Measurements from ENCODE around the gene PGM2.

PGM2 gene

GRCh38 chr4:37891260-37892159 is 65.0 kb downstream of the PGM2 start:
- peak in 2 of 10 donors; percentile 12 to 49 for DNase-seq

GRCh38 chr4:37892641-37893040 is 66.2 kb downstream of the PGM2 start:
- intact Hi-C loops (cut with DNase I), result loop anchor here (5.0 kb wide), 2 partner anchors 65 to 85 kb away; partner anchors contain the start of gene PGM2
- DNase-seq, result no peak

More at GRCh38 chr4:37891260-37892159, 65.0 kb downstream of the PGM2 start:
- intact Hi-C loops (cut with DNase I), result loop anchor here (5.0 kb wide), 2 partner anchors 64 to 86 kb away; partner anchors contain the start of gene PGM2

- no peak for DNase-seq
- intact Hi-C loops (cut with DNase I), result loop anchor here (5.0 kb wide), 2 partner anchors 66 to 84 kb away; partner anchors contain the start of gene PGM2
Observed at GRCh38 chr4:37893164-37893563, 66.7 kb downstream of the PGM2 start.

- intact Hi-C loops (cut with DNase I), result no loop called here
- DNase-seq, result no peak
Observed at GRCh38 chr4:37895271-37895670, 68.8 kb downstream of the PGM2 start.

- no peak for DNase-seq
Observed at GRCh38 chr4:37896206-37896860, 69.8 kb downstream of the PGM2 start.

GRCh38 chr4:37902212-37902611 is 75.7 kb downstream of the PGM2 start:
- intact Hi-C loops (cut with DNase I), result no loop called here
- DNase-seq, result no peak

More at GRCh38 chr4:37896206-37896860, 69.8 kb downstream of the PGM2 start:
- intact Hi-C loops (cut with DNase I), result no loop called here

GRCh38 chr4:37902738-37903693 is 76.5 kb downstream of the PGM2 start:
- intact Hi-C loops (cut with DNase I), result no loop called here
- DNase-seq, result no peak

GRCh38 chr4:37903901-37904300 is 77.4 kb downstream of the PGM2 start:
- intact Hi-C loops (cut with DNase I), result no loop called here
- no peak for DNase-seq

- DNase-seq, result no peak
- intact Hi-C loops (cut with DNase I), result no loop called here
Observed at GRCh38 chr4:37904824-37905223, 78.3 kb downstream of the PGM2 start.

- intact Hi-C loops (cut with DNase I), result no loop called here
- no peak for DNase-seq
Observed at GRCh38 chr4:37905533-37906169, 79.2 kb downstream of the PGM2 start.

GRCh38 chr4:37908488-37909331 is 82.2 kb downstream of the PGM2 start:
- DNase-seq, result no peak
- intact Hi-C loops (cut with DNase I), result no loop called here

GRCh38 chr4:37909332-37910090 is 83.0 kb downstream of the PGM2 start:
- DNase-seq, result no peak
- intact Hi-C loops (cut with DNase I), result no loop called here

- intact Hi-C loops (cut with DNase I), result no loop called here
- no peak for DNase-seq
Observed at GRCh38 chr4:37910091-37910486, 83.6 kb downstream of the PGM2 start.
